ENCODE data around the gene UCN.
"Not testable (repeated sequence)": the region's sequence is repeated elsewhere in the genome, so short reads cannot be mapped to it uniquely, and the experiment has no call there.

Gene UCN

GRCh38 chr2:27282892-27283291 is 25.4 kb downstream of the UCN start:
- ATAC-seq, result no peak

GRCh38 chr2:27281855-27282559 is 26.2 kb downstream of the UCN start, which contains the start of gene TRIM54:
TRIM54 (plus strand) TSS chr2:27282429; CDS start chr2:27282732, 303 bp downstream.
- no peak for ATAC-seq

GRCh38 chr2:27281442-27281841 is 26.8 kb downstream of the UCN start:
- ATAC-seq, result no peak

- ATAC-seq, result no peak
These were observed 27.4 kb downstream of the UCN start for GRCh38 chr2:27280826-27281225.

- no peak for ATAC-seq
These were observed 30.2 kb downstream of the UCN start for GRCh38 chr2:27278010-27278409.

GRCh38 chr2:27275211-27276150 is 32.8 kb downstream of the UCN start, which contains the start of gene DNAJC5G:
DNAJC5G (plus strand) TSS chr2:27275433; CDS start chr2:27276729, 1,296 bp downstream.
- ATAC-seq, result no peak

- not testable (repeated sequence) for ATAC-seq
These were observed 35.4 kb downstream of the UCN start for GRCh38 chr2:27272537-27273522.

- ATAC-seq, result no peak
These were observed 36.5 kb downstream of the UCN start for GRCh38 chr2:27271631-27272340.

- no peak for ATAC-seq
These were observed 37.6 kb downstream of the UCN start for GRCh38 chr2:27270670-27271069.

- ATAC-seq, result no peak
These were observed 38.1 kb downstream of the UCN start for GRCh38 chr2:27270131-27270530.

GRCh38 chr2:27268296-27268695 is 39.9 kb downstream of the UCN start:
- ATAC-seq, result not testable (repeated sequence)

GRCh38 chr2:27265536-27265870 is 42.7 kb downstream of the UCN start:
- ATAC-seq, result no peak

GRCh38 chr2:27264753-27265535 is 43.3 kb downstream of the UCN start:
- peak; percentile 53 to 73 for ATAC-seq

GRCh38 chr2:27264253-27264752 is 43.9 kb downstream of the UCN start:
- ATAC-seq, result peak; percentile 49 to 51

GRCh38 chr2:27263287-27264252 is 44.7 kb downstream of the UCN start:
- ATAC-seq, result no peak

GRCh38 chr2:27262379-27263286 is 45.6 kb downstream of the UCN start, which contains the start of gene SLC30A3:
SLC30A3 (minus strand) TSS chr2:27263047; CDS start chr2:27262906, 141 bp downstream.
- peak; percentile 58 to 59 for ATAC-seq

GRCh38 chr2:27261926-27262298 is 46.3 kb downstream of the UCN start:
- no peak for ATAC-seq

GRCh38 chr2:27261241-27261925 is 46.9 kb downstream of the UCN start:
- ATAC-seq, result no peak
